ENCODE data around the gene PRR19. TPM values are rescaled to one million over a fixed set of nuclear protein-coding genes. Genes with fewer than 3 reads are reported as not detected.
A peak's percentile ranks its signal among the peaks of the same experiment; 100 is the strongest.

Gene PRR19
- total and polyA plus RNA-seq, 2 donors: 1.0 TPM; not detected in 1

GRCh38 chr19:42275517-42275916 is 26.4 kb upstream of the PRR19 start:
- WGBS: 91% methylated on average over 3 of the region's 3 CpGs
- Histone ChIP-seq H3K36me3 (ENCODE audit: insufficient read depth) (no peaks in the 10 kb centered on the region), H3K4me3 (ENCODE audit: low read depth, low read length) (no peak overlapping the region), H3K27ac (ENCODE audit: low read depth) (no peak overlapping the region), H3K4me1 (ENCODE audit: insufficient read depth) (no peaks in the 10 kb centered on the region)
- DNase-seq (ENCODE audit: extremely low spot score): no peak

- Histone ChIP-seq H3K27ac (ENCODE audit: low read depth) (no peak overlapping the region), H3K4me1 (ENCODE audit: insufficient read depth) (no peaks in the 10 kb centered on the region), H3K4me3 (ENCODE audit: low read depth, low read length) (no peak overlapping the region), H3K36me3 (ENCODE audit: insufficient read depth) (no peaks in the 10 kb centered on the region)
- no peak for DNase-seq (ENCODE audit: extremely low spot score)
- 66% methylated on average over 3 of the region's 3 CpGs for WGBS
Observed at GRCh38 chr19:42276284-42276683, 25.6 kb upstream of the PRR19 start.

- H3K4me3 ChIP-seq (ENCODE audit: low read depth, low read length): no peak overlapping the region
- no peaks in the 10 kb centered on the region for H3K36me3 ChIP-seq (ENCODE audit: insufficient read depth)
- H3K4me1 ChIP-seq (ENCODE audit: insufficient read depth): peaks cover 3% of the 10 kb centered on the region
- no peak for DNase-seq (ENCODE audit: extremely low spot score)
- no peak overlapping the region for H3K27ac ChIP-seq (ENCODE audit: low read depth)
- 82% methylated on average over 4 of the region's 4 CpGs for WGBS
Observed at GRCh38 chr19:42276821-42277220, 25.1 kb upstream of the PRR19 start.

GRCh38 chr19:42277821-42278451 is 24.0 kb upstream of the PRR19 start:
- peak overlapping the region; percentile 25 for H3K27ac ChIP-seq (ENCODE audit: low read depth)
- H3K4me3 ChIP-seq (ENCODE audit: low read depth, low read length): no peak overlapping the region
- H3K36me3 ChIP-seq (ENCODE audit: insufficient read depth): no peaks in the 10 kb centered on the region
- no peak for DNase-seq (ENCODE audit: extremely low spot score)
- H3K4me1 ChIP-seq (ENCODE audit: insufficient read depth): peaks cover 3% of the 10 kb centered on the region
- WGBS: 34% methylated on average over 10 of the region's 10 CpGs

- WGBS: 62% methylated on average over 5 of the region's 5 CpGs
- DNase-seq (ENCODE audit: extremely low spot score): no peak
- Histone ChIP-seq H3K4me1 (ENCODE audit: insufficient read depth) (peaks cover 3% of the 10 kb centered on the region), H3K36me3 (ENCODE audit: insufficient read depth) (no peaks in the 10 kb centered on the region), H3K4me3 (ENCODE audit: low read depth, low read length) (no peak overlapping the region), H3K27ac (ENCODE audit: low read depth) (no peak overlapping the region)
Observed at GRCh38 chr19:42278452-42279154, 23.3 kb upstream of the PRR19 start.

GRCh38 chr19:42279155-42279901 is 22.6 kb upstream of the PRR19 start:
- Histone ChIP-seq H3K27ac (ENCODE audit: low read depth) (peak overlapping the region; percentile 91), H3K36me3 (ENCODE audit: insufficient read depth) (no peaks in the 10 kb centered on the region), H3K4me3 (ENCODE audit: low read depth, low read length) (peak overlapping the region; percentile 65), H3K4me1 (ENCODE audit: insufficient read depth) (peaks cover 3% of the 10 kb centered on the region)
- no peak for DNase-seq (ENCODE audit: extremely low spot score)
- WGBS: 13% methylated on average over 6 of the region's 6 CpGs

GRCh38 chr19:42279902-42280814 is 21.8 kb upstream of the PRR19 start:
- Histone ChIP-seq H3K36me3 (ENCODE audit: insufficient read depth) (no peaks in the 10 kb centered on the region), H3K4me1 (ENCODE audit: insufficient read depth) (peaks cover 3% of the 10 kb centered on the region), H3K4me3 (ENCODE audit: low read depth, low read length) (peak overlapping the region; percentile 65), H3K27ac (ENCODE audit: low read depth) (peak overlapping the region; percentile 91)
- WGBS: under 1% methylated on average over 89 of the region's 89 CpGs
- DNase-seq (ENCODE audit: extremely low spot score): no peak

GRCh38 chr19:42280815-42281145 is 21.2 kb upstream of the PRR19 start:
- Histone ChIP-seq H3K4me3 (ENCODE audit: low read depth, low read length) (peak overlapping the region; percentile 65), H3K4me1 (ENCODE audit: insufficient read depth) (peaks cover 3% of the 10 kb centered on the region), H3K36me3 (ENCODE audit: insufficient read depth) (no peaks in the 10 kb centered on the region), H3K27ac (ENCODE audit: low read depth) (peak overlapping the region; percentile 91)
- under 1% methylated on average over 20 of the region's 20 CpGs for WGBS
- DNase-seq (ENCODE audit: extremely low spot score): no peak

GRCh38 chr19:42281146-42281826 is 20.6 kb upstream of the PRR19 start:
- DNase-seq (ENCODE audit: extremely low spot score): no peak

GRCh38 chr19:42281827-42282762 is 19.8 kb upstream of the PRR19 start:
- Histone ChIP-seq H3K4me3 (ENCODE audit: low read depth, low read length) (no peak overlapping the region), H3K27ac (ENCODE audit: low read depth) (peak overlapping the region; percentile 91), H3K4me1 (ENCODE audit: insufficient read depth) (peaks cover 3% of the 10 kb centered on the region), H3K36me3 (ENCODE audit: insufficient read depth) (no peaks in the 10 kb centered on the region)
- no peak for DNase-seq (ENCODE audit: extremely low spot score)
- 24% methylated on average over 7 of the region's 7 CpGs for WGBS

More at GRCh38 chr19:42281146-42281826, 20.6 kb upstream of the PRR19 start:
- 2% methylated on average over 25 of the region's 25 CpGs for WGBS
- no peaks in the 10 kb centered on the region for H3K36me3 ChIP-seq (ENCODE audit: insufficient read depth)
- H3K4me3 ChIP-seq (ENCODE audit: low read depth, low read length): peak overlapping the region; percentile 65
- H3K4me1 ChIP-seq (ENCODE audit: insufficient read depth): peaks cover 3% of the 10 kb centered on the region
- peak overlapping the region; percentile 91 for H3K27ac ChIP-seq (ENCODE audit: low read depth)

GRCh38 chr19:42282819-42283187 is 19.1 kb upstream of the PRR19 start:
- no peak for DNase-seq (ENCODE audit: extremely low spot score)
- H3K4me3 ChIP-seq (ENCODE audit: low read depth, low read length): no peak overlapping the region
- WGBS: 46% methylated on average over 4 of the region's 4 CpGs

More at GRCh38 chr19:42282819-42283187, 19.1 kb upstream of the PRR19 start:
- H3K27ac ChIP-seq (ENCODE audit: low read depth): peak overlapping the region; percentile 93
- H3K4me1 ChIP-seq (ENCODE audit: insufficient read depth): peaks cover 3% of the 10 kb centered on the region
- peaks cover 1% of the 10 kb centered on the region for H3K36me3 ChIP-seq (ENCODE audit: insufficient read depth)

Measured in urinary bladder (tissue), 4 donors.